Muscle layer of colon (tissue), 2 donors: ENCODE measurements around the gene PTGDS.

ENCODE experiments used
- H3K27ac ChIP-seq: one replicate; pipeline ENCODE4 v1.7.0; 2013; ENCODE audit warnings: low read depth, mild to moderate bottlenecking, low read length, moderate library complexity
- H3K27me3 ChIP-seq, 2 donors: one replicate each; pipeline ENCODE4 v1.7.0; 2013; ENCODE audit warnings: low read length in 2 of 2, mild to moderate bottlenecking in 2 of 2; ENCODE audit not compliant: insufficient read depth in 2 of 2, control insufficient read depth in 1 of 2
- H3K36me3 ChIP-seq: one replicate; pipeline ENCODE4 v1.7.0; 2013; ENCODE audit warnings: mild to moderate bottlenecking, low read length; ENCODE audit not compliant: insufficient read depth
- H3K4me1 ChIP-seq: one replicate; pipeline ENCODE4 v1.7.0; 2013; ENCODE audit warnings: mild to moderate bottlenecking, low read length; ENCODE audit not compliant: insufficient read depth
- H3K4me3 ChIP-seq, 2 donors: one replicate each; pipeline ENCODE4 v1.7.0; 2013; ENCODE audit warnings: low read length in 2 of 2, low read depth in 1 of 2, mild to moderate bottlenecking in 1 of 2, moderate library complexity in 1 of 2
- H3K9ac ChIP-seq: one replicate; pipeline ENCODE4 v1.7.0; 2013; ENCODE audit warnings: low read length
- H3K9me3 ChIP-seq: one replicate; pipeline ENCODE4 v1.7.0; 2013; ENCODE audit warnings: mild to moderate bottlenecking, low read length
- donor health status: abdominal sarcoma.
- donor health status: Adenocarcinoma of cecum.

The PTGDS gene

DNA sequence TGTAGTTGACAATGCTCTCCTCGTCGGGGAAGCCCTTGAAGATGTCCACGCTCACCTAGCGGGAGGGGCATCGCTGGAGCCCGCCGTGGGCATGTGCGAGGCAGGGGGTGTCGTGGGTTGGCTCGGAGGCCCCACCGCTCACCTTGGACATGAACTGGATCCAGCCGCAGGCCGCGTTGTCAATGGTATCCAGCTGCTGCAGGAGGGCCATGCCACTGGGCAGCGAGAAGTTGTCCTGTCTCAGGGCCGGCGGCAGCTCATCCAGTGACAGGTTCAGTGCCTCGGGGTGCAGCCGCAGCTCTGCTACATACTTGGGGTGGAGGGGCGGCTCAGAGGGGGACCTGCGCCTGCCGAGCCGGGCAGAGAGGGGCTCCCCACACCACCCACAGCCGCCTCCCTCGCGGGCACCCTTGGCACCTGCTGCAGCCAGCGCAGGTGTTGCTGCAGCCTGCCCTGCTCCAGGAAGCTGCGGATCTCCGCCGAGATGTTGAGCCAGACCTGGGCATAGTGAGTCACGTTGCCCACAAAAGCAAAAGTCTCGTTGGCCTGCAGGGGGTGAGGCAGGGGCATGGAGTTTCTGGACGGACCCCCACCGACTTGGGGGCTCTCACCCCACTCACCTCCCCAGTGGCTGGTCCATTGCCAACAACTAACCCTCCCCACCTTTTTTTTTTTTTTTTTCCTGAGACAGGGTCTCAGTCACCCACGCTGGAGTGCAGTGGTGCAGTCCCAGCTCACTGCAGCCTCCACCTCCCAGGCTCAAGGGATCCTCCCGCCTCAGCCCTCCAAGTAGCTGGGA lies 41.7 kb downstream of the PTGDS start:
- Histone ChIP-seq H3K9ac (no peak overlapping the region), H3K4me1 (no peaks in the 10 kb centered on the region), H3K36me3 (no peaks in the 10 kb centered on the region)

DNA sequence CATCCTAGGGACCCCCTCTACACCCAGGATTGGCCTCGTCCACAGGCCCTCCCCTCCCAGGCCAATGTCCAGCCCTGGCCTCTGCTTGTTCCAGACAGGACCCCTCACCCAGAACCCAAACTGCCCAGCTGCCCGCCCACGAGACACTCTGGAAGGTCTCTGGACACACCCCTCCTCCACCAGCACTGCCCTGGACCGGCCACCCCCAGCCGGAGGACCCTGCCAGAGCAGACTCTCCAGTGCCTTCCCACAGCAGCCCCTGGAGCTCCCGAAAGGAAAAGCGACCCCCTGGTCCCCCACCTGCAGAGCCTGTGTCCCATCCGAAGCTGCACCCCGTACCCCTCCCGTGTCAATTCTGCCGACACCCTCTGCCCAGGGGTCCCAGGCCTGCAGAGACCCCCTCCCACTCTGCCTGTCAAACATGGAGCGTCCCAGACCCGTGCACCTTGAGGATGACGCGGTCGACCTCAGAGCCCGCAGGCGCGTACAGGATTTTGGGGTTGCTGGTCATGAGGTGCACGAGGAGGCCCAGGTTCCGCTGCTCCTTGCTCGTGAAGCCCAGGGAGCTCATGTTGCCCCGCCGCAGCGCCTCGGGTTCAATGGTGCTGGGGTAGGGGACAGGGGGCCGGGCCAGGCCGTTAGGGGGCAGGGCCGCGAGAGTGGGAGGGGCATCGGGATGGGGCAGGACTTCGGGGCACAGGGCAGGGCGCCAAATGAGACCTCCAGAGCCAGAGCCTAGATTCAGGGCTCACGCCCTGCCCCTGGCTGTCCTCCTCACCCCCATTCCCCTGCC lies 42.8 kb downstream of the PTGDS start:
- H3K9ac ChIP-seq, result no peak overlapping the region
- H3K27ac ChIP-seq, result no peak overlapping the region
- no peaks in the 10 kb centered on the region for H3K27me3 ChIP-seq
- no peaks in the 10 kb centered on the region for H3K4me1 ChIP-seq
- H3K36me3 ChIP-seq, result no peaks in the 10 kb centered on the region
- no peaks in the 10 kb centered on the region for H3K9me3 ChIP-seq
- no peak overlapping the region for H3K4me3 ChIP-seq

More for the DNA sequence above, 41.7 kb downstream of the PTGDS start:
- Histone ChIP-seq H3K27ac (no peak overlapping the region), H3K4me3 (no peak overlapping the region), H3K27me3 (no peaks in the 10 kb centered on the region), H3K9me3 (no peaks in the 10 kb centered on the region)

DNA sequence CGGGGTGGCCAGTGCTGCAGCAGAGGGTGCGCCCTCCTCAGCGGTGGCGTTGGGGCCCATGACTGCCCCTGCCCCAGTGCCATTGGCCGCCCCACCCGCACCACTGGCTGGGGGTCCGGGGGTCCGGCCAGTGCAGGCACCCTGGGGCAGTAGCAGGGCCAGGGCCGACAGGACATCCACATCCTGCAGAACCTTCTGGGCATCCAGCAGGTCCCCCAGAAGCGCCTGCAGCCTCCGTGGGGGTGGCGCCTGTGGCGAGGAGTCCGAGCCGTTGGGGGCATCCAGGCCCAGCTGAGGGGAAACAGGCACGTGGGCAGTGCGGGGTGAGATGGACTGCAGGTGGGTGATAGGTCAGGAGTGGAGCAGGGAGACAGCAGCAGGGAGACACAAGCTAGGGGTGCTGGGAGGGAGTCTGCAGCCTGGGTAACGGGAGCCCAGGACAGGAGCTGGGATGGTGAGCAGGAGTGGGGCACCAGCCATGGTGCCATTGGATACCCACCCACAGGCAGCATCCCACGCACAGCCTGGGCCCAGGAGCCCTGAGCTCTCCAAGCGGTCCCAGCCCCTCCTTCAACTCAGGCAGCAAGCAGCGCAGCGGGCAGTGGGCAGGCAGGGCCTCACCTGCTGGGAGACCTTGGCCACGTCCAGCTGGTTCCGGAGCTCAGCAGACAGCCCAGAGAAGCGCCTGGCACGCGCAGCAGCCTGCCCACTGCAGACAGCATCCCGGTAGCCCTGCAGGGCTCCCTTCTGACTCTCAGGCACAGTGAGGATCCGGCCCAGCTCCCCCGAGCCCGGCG lies 43.7 kb downstream of the PTGDS start:
- H3K9me3 ChIP-seq, result no peaks in the 10 kb centered on the region
- H3K4me1 ChIP-seq, result no peaks in the 10 kb centered on the region
- no peak overlapping the region for H3K4me3 ChIP-seq
- no peak overlapping the region for H3K9ac ChIP-seq
- H3K27me3 ChIP-seq, result no peaks in the 10 kb centered on the region
- no peaks in the 10 kb centered on the region for H3K36me3 ChIP-seq
- no peak overlapping the region for H3K27ac ChIP-seq

DNA sequence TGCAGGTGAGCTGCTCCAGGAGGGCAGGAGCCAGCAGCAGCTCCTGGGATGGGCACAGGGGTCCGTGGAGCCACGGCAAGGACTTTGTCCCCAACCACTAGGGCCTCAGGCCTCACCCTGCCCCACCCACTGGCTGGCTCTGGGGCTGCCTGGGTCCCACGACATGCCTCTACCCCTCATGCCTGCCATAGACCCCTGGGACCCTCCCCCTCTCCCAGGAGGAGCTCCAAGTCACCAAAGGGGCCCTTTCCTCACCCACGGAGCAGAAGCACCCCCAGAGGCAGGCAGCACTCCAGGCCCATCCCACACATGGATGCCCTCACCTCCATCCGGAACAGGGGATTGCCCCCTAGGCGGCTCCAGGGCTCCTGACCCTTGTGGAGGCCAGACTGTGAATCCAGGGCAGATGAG lies 44.3 kb downstream of the PTGDS start:
- H3K9ac ChIP-seq, result no peak overlapping the region
- no peak overlapping the region for H3K4me3 ChIP-seq
- H3K27ac ChIP-seq, result no peak overlapping the region
- H3K27me3 ChIP-seq, result no peaks in the 10 kb centered on the region
- peaks cover 5% of the 10 kb centered on the region for H3K4me1 ChIP-seq
- no peaks in the 10 kb centered on the region for H3K9me3 ChIP-seq
- H3K36me3 ChIP-seq, result no peaks in the 10 kb centered on the region

DNA sequence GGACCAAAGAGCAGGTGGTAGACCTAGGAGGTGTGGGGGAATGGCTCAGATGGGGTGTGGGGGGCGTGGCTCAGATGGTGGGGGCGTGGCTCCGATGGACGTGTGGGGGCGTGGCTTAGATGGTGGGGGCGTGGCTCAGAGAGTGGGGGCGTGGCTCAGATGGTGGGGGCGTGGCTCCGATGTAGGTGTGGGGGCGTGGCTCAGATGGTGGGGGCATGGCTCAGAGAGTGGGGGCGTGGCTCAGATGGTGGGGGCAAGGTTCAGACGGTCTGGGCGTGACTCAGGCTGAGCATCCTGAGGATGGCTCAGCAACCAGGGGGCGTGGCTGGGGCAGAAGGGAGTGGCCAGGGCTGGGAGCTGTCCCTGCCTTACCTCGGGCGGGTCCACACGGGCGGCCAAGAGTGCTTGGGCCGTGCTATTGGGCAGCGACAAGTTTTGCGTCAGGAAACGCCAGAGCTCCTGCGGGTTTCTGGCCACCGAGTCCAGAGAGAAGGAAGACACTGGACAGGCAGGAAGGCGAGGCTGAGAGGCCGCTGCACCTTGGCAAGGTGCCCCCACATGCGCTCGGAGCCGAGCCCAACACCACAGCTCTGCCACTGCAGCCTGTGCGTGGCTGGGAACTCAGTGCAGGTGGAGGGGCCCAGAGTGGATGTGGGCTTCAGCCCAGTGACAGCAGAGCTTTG lies 44.8 kb downstream of the PTGDS start:
- Histone ChIP-seq H3K9me3 (no peaks in the 10 kb centered on the region), H3K27ac (no peak overlapping the region), H3K27me3 (no peaks in the 10 kb centered on the region), H3K9ac (no peak overlapping the region), H3K36me3 (no peaks in the 10 kb centered on the region), H3K4me3 (no peak overlapping the region), H3K4me1 (peaks cover 8% of the 10 kb centered on the region)

DNA sequence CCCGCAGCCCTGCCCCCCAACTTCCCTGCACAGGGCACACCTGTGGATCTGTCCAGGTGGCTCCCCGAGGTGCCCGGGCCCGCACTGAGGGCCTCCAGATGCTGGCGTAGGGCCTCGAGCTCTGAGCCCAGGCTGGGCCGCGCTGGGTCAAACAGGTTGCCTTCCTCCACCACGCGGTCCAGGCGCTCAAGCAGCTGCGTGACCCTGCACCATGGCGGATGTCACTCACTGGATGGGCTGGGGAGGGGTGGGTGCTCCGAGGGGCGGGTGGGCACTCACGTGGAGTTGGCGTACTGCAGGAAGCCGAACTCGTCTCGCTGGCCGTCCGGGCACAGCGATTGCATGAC lies 45.3 kb downstream of the PTGDS start:
- H3K9ac ChIP-seq, result no peak overlapping the region

DNA sequence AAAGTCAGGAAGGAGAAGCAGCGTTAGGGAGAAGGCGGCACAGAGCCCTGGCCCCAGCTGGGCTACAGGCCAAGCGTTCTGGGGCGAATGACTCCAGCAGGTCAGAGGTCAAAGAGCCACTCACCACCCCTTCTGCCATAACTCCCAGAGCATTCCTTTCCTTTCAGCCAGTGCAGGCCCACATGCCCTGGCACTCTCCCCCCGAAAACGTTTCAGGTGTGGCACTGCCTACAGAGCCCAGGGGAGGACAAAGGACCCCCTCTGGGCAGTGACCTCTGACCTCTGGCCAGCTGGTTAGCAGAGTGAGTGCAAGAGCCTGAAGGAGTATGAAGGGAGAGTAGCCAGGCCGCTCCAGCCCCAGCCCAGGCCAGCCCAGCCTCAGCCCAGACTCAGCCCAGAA lies 45.9 kb downstream of the PTGDS start:
- Histone ChIP-seq H3K27ac (no peak overlapping the region), H3K4me1 (peaks cover 12% of the 10 kb centered on the region), H3K9me3 (no peaks in the 10 kb centered on the region), H3K9ac (no peak overlapping the region), H3K36me3 (no peaks in the 10 kb centered on the region), H3K27me3 (no peaks in the 10 kb centered on the region), H3K4me3 (no peak overlapping the region)

More for the DNA sequence above, 45.3 kb downstream of the PTGDS start:
- no peak overlapping the region for H3K27ac ChIP-seq
- no peaks in the 10 kb centered on the region for H3K9me3 ChIP-seq
- no peaks in the 10 kb centered on the region for H3K36me3 ChIP-seq
- H3K4me1 ChIP-seq, result peaks cover 12% of the 10 kb centered on the region
- H3K4me3 ChIP-seq, result no peak overlapping the region
- no peaks in the 10 kb centered on the region for H3K27me3 ChIP-seq

DNA sequence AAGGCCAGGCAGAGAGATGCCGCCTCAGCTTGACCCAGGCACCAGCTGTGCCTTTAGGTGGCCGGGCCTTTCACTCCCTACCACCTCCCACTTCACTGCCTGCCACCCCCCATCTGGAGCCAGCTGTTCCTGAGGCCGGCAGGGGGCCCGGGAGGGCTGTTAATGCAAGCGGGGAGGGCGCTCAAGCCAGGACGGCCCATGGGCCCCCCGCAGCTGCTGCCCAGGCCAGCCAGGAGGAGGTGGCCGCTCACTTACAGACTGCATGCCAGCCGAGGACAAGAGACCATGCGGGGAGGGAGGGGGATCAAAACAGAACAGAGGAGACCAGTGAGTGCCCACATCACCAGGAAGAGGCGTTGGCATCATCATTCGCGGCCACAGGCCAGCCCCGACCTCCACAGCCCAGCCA lies 46.3 kb downstream of the PTGDS start:
- no peak overlapping the region for H3K4me3 ChIP-seq
- no peak overlapping the region for H3K9ac ChIP-seq
- H3K27ac ChIP-seq, result no peak overlapping the region
- H3K9me3 ChIP-seq, result no peaks in the 10 kb centered on the region
- H3K27me3 ChIP-seq, result no peaks in the 10 kb centered on the region
- no peaks in the 10 kb centered on the region for H3K36me3 ChIP-seq
- H3K4me1 ChIP-seq, result peaks cover 15% of the 10 kb centered on the region

DNA sequence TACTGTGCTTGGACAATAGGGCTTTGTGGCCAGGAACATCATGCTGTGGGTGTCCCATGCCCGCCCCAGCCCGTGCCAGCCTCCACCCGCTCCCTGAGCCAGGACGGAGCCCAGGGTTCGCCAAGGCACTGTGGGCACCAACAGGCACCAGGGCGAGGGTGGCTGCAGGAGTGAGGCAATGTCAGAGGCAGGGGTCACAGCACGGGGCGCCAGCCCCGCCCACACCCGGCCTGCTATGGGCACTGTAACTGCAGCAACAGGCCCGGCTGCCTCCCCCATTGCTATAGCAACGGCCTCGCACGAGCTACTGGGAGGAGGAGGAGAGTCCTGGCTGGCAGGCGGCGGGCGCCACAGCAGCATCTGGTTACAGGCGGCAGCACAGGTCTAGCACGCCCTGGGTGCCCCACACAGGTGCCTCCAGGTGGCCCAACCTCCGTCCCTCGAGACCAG lies 48.2 kb downstream of the PTGDS start:
- H3K27ac ChIP-seq, result no peak overlapping the region

DNA sequence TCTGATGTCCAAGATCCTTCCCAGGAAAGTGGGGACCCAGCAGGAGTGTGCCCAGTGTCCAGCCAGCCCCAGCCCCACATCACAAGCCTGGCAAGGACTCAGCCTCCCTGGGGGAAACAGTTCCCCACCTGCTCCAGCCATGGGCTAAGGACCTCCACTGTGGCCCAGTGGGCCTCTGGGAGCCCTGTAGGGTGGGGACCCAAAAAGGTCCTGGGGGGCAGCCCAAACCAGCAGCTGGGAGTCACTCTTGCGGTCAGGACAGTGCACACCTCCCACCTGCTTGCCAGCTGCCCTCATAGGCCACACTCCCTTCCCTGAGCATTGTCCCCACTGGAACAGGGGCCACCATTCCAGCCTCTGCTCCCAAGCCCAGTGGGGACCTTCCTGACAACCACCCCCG lies 49.1 kb downstream of the PTGDS start:
- Histone ChIP-seq H3K27ac (no peak overlapping the region), H3K27me3 (no peaks in the 10 kb centered on the region), H3K4me3 (no peak overlapping the region), H3K9ac (no peak overlapping the region), H3K9me3 (no peaks in the 10 kb centered on the region), H3K36me3 (no peaks in the 10 kb centered on the region), H3K4me1 (peaks cover 27% of the 10 kb centered on the region)

More for the DNA sequence above, 48.2 kb downstream of the PTGDS start:
- H3K36me3 ChIP-seq, result no peaks in the 10 kb centered on the region
- H3K4me1 ChIP-seq, result peaks cover 27% of the 10 kb centered on the region
- no peaks in the 10 kb centered on the region for H3K9me3 ChIP-seq
- no peak overlapping the region for H3K4me3 ChIP-seq
- no peaks in the 10 kb centered on the region for H3K27me3 ChIP-seq
- H3K9ac ChIP-seq, result no peak overlapping the region

DNA sequence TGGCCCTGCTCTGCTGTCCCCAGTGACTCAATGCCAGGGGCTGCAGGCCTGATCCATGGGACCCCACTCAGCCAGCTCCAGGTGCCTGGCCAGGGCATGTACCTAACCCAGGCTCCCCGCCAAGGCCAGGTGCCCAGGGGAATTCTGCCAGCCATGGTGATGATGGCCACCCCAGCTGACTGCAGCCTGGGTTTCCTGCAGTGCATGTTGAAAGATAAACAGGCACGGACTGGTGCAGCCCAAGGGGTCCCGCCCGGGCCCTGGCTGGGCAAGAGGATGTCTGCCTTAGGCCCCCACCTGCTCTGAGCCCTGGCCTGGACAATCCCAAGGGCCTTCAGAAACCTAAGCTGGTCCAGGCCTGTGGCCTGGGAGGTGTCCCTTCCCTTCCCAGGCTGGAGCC lies 49.5 kb downstream of the PTGDS start:
- H3K9ac ChIP-seq, result no peak overlapping the region
- H3K9me3 ChIP-seq, result no peaks in the 10 kb centered on the region
- H3K27me3 ChIP-seq, result no peaks in the 10 kb centered on the region
- peak overlapping the region in 1 of 2 donors; percentile 45 for H3K4me3 ChIP-seq
- peaks cover 27% of the 10 kb centered on the region for H3K4me1 ChIP-seq
- H3K36me3 ChIP-seq, result no peaks in the 10 kb centered on the region
- no peak overlapping the region for H3K27ac ChIP-seq
